ENCODE data around the gene NAA25. TPM values are rescaled to one million over a fixed set of nuclear protein-coding genes. Genes with fewer than 3 reads are reported as not detected.

The NAA25 gene
- total and polyA plus RNA-seq, 9 of the 15 experiments (the other 6 are each of a cell fraction or from before 2014, with no cell fraction given), result 26.6 to 59.6 (median 48.9) TPM

GRCh38 chr12:112012775-112013600 is 95.6 kb downstream of the NAA25 start, which contains the start of the genes ERP29 and TMEM116 (continued):
- TF ChIP-seq NFIX (CRISPR knock-in tag; IDR thresholded peaks at IDR 0.05; ENCODE audit: low read depth) (no peak), GTF2F1 (IDR thresholded peaks at IDR 0.05; ENCODE audit: low read depth, low read length) (peak; percentile 72; the same call in 1 of the 2 replicates), CHCHD3 (CRISPR knock-in tag; IDR thresholded peaks at IDR 0.05) (no peak), ZNF655 (CRISPR knock-in tag; IDR thresholded peaks at IDR 0.05) (no peak), KAT8 (IDR thresholded peaks at IDR 0.05; ENCODE audit: low read depth) (no peak), SOX6 (IDR thresholded peaks at IDR 0.05) (peak; percentile 28), ZFX (CRISPR knock-in tag; IDR thresholded peaks at IDR 0.05) (peak; percentile 96), ELK1 (CRISPR knock-in tag; IDR thresholded peaks at IDR 0.05) (no peak), TEAD1 (CRISPR knock-in tag; IDR thresholded peaks at IDR 0.05) (peak; percentile 53 to 75; a peak in 3 of 4 replicates), ELF2 (CRISPR knock-in tag; IDR thresholded peaks at IDR 0.05) (no peak; the same call in none of the 2 replicates), CBX1 (IDR thresholded peaks at IDR 0.05; ENCODE audit: low read depth) (peak; percentile 67), ERF (CRISPR knock-in tag; IDR thresholded peaks at IDR 0.05) (peak; percentile 11; the same call in 1 of the 2 replicates), HDAC6 (IDR thresholded peaks at IDR 0.05; ENCODE audit: low read depth, low read length) (no peak), CGGBP1 (CRISPR knock-in tag; IDR thresholded peaks at IDR 0.05) (peak; percentile 88; the same call in 1 of the 2 replicates), PHB2 (IDR thresholded peaks at IDR 0.05; ENCODE audit: low read depth) (no peak), KLF1 (tag; IDR thresholded peaks at IDR 0.05) (peak; percentile 46; the same call in 1 of the 2 replicates), GTF3C2 (IDR thresholded peaks at IDR 0.05; ENCODE audit: borderline replicate concordance, extremely low read depth, insufficient read length) (no peak), ZBTB2 (IDR thresholded peaks at IDR 0.05) (peak; percentile 85; the same call in 1 of the 2 replicates), YBX1 (IDR thresholded peaks at IDR 0.05) (no peak), ZNF263 (CRISPR knock-in tag; IDR thresholded peaks at IDR 0.05; ENCODE audit: borderline replicate concordance) (no peak; the same call in 1 of the 2 replicates), RHOXF2B (CRISPR knock-in tag; conservative IDR thresholded peaks at IDR 0.05) (no peak), SMAD2 (IDR thresholded peaks at IDR 0.05; ENCODE audit: low read depth, low read length) (no peak)
